Gastrocnemius medialis (tissue), 4 donors: ENCODE measurements around the gene ADAMTS19.

ENCODE experiments used
- CTCF ChIP-seq, 5 experiments: fragments of 450-650 bp in 3 of 5; fragments of 200-600 bp in 2 of 5; sonication (generic) in 2 of 5; IDR thresholded peaks in 4 of 5; conservative IDR thresholded peaks in 1 of 5; 1 replicate in 4 of 5; 2 replicates in 1 of 5; pipeline ENCODE4 v1.5.1; 2016 to 2019; ENCODE audit warnings: antibody characterized with exemption in 5 of 5, mild to moderate bottlenecking in 3 of 5, moderate library complexity in 3 of 5
- POLR2A ChIP-seq, 2 donors: fragments of 450-650 bp; IDR thresholded peaks; one replicate each; pipeline ENCODE4 v1.6.1; 2017; ENCODE audit warnings: antibody characterized with exemption in 2 of 2, mild to moderate bottlenecking in 2 of 2, moderate library complexity in 2 of 2

DNA sequence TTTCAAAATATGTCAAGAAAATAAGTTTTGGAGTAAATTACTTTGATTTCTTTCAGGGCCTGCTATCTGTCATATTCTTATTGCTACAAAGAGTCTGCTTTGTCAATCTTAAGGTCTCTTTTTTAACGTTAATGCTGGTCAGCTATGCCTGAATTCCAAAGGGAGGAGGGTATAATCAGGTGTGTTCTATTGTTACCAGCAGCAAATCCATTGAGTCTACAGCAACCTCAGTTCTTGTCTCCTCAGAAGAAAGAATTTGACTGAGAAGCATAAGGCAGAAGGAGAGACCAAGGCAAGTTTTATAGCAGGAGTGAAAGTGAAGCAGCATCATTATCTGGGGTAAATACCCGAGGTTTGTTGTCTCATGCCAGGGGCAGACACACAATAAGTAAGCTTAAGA is 264.1 kb downstream of the ADAMTS19 start:
- TF ChIP-seq CTCF (IDR thresholded peaks at IDR 0.05 in 4 of 5, conservative IDR thresholded peaks at IDR 0.05 in 1 of 5) (no peak), POLR2A (IDR thresholded peaks at IDR 0.05) (no peak)
